ENCODE results near the gene ZNF283. TPM values are rescaled to one million over a fixed set of nuclear protein-coding genes. Genes with fewer than 3 reads are reported as not detected.
"Not testable (repeated sequence)": the region's sequence is repeated elsewhere in the genome, so short reads cannot be mapped to it uniquely, and the experiment has no call there.

Gene ZNF283
- total RNA-seq, 2 experiments from 2014 or later, result 5.2 to 8.1 TPM

DNA sequence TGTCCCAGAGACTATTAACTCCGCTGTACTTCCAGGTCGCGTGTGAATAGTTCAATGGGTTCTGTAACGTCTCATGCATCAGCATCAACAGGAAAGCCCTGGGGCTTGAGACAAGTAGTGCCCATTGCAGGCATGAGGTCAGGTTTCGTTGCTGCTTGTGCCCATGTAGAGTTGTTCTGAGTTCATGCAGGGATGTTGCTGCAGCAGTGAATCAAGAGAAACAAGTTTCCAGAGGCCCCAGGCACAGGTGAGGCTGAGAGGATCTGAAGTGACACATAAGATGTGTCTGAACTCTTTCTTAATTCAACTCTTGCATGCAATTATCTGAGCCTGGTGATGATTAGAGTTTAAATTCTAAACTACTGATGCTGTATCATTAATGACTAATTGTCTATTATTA, 8.6 kb upstream of the ZNF283 start:
- no peak overlapping the region for H3K4me3 Mint-ChIP-seq
- no peaks in the 10 kb centered on the region for H3K36me3 Mint-ChIP-seq
- H3K27ac Mint-ChIP-seq, result no peak overlapping the region
- H3K4me1 Mint-ChIP-seq (ENCODE audit: low read depth), result peaks cover 13% of the 10 kb centered on the region
- intact Hi-C loops (cut with micrococcal nuclease), result loop anchor here (10.0 kb wide), 1 partner anchor 384 kb away; no protein-coding TSS in a partner anchor
- H3K9me3 Mint-ChIP-seq, result no peaks in the 10 kb centered on the region
- DNase-seq, result no peak
- ChIA-PET POLR2A (interaction anchor here (1.4 kb wide), 1 partner anchor 293 kb away, joined by 3 read pairs; no protein-coding TSS in a partner anchor), CTCF (interaction anchor here (1.1 to 1.6 kb wide), 2 partner anchors 9 to 53 kb away, joined by 3 read pairs; no protein-coding TSS in a partner anchor)
- H3K27me3 Mint-ChIP-seq, result peaks cover 17% of the 10 kb centered on the region

DNA sequence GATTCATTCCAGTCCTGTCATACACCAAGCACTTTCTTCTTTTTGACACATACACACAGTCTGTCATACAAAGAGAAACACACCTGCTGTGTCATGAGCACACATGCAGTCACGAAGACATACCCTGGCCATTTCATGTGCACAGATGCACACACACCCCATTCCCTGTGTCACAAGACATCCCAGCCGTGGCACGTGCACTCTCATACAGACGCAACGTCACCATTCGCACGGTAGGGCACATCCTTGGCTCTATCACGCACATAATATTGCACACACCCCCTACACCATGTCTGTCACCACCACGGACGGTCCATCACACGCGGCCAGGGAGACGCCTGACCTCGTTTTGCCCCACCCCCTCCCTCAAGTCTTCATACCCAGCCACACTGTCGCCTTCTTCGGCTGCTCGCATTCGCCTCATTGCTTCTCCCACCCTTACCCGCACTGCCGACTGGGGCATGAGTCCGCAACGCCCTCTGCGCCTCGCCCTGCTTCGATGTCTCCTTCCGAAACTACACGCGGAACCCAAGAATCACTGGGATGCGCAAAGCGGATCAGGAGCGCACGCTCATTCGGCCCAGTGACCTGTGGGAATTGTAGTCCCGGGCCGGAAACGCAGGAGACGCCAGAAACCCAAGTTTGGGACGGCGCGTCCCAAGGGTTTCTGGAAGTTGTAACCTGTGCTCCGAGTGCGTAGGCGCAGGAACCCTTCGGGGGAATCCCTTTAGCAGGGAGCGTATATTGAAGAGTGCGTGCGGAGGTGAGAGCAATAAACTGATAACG, 6.8 kb upstream of the ZNF283 start:
- peak overlapping the region; percentile 31 for H3K27ac Mint-ChIP-seq
- intact Hi-C loops (cut with micrococcal nuclease), result no loop called here
- CTCF ChIA-PET, result interaction anchor here (0.8 to 1.4 kb wide), 2 partner anchors 11 kb away, joined by 4 to 7 read pairs; no protein-coding TSS in a partner anchor
- no peaks in the 10 kb centered on the region for H3K9me3 Mint-ChIP-seq
- H3K27me3 Mint-ChIP-seq, result peaks cover 17% of the 10 kb centered on the region
- H3K4me1 Mint-ChIP-seq (ENCODE audit: low read depth), result peaks cover 11% of the 10 kb centered on the region
- H3K36me3 Mint-ChIP-seq, result no peaks in the 10 kb centered on the region
- POLR2A ChIA-PET, result interaction anchor here (1.4 kb wide), 1 partner anchor 295 kb away, joined by 3 read pairs; no protein-coding TSS in a partner anchor
- peak overlapping the region; percentile 67 for H3K4me3 Mint-ChIP-seq
- DNase-seq, result peak; percentile 64

- H3K4me3 Mint-ChIP-seq, result peak overlapping the region; percentile 67
- CTCF ChIA-PET, result interaction anchor here (1.4 to 1.5 kb wide), 2 partner anchors 11 to 24 kb away, joined by 3 to 7 read pairs; no protein-coding TSS in a partner anchor
- intact Hi-C loops (cut with micrococcal nuclease), result no loop called here
- no peaks in the 10 kb centered on the region for H3K9me3 Mint-ChIP-seq
- H3K36me3 Mint-ChIP-seq, result no peaks in the 10 kb centered on the region
- H3K27ac Mint-ChIP-seq, result peak overlapping the region; percentile 31
- no peak for DNase-seq
- peaks cover 11% of the 10 kb centered on the region for H3K4me1 Mint-ChIP-seq (ENCODE audit: low read depth)
- POLR2A ChIA-PET, result no interaction called here
- H3K27me3 Mint-ChIP-seq, result peaks cover 17% of the 10 kb centered on the region
These were observed 6.3 kb upstream of the ZNF283 start for GRCh38 chr19:43820884-43821215.

DNA sequence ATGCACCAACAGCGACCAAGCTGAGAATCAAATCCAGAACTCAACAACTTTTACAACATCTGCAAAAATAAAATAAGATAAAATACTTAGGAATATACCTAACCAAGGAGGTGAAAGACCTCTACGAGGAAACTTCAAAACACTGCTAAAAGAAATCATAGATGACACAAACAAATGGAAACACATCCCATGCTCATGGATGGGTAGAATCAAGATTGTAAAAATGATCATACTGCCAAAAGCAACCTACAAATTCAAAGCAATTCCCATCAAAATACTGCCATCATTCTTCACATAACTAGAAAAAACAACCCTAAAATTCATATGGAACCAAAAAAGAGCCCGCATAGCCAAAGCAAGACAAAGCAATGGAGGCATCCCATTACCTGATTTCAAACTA, 3.3 kb upstream of the ZNF283 start:
- DNase-seq; H3K4me3 Mint-ChIP-seq; H3K9me3 Mint-ChIP-seq; H3K27ac Mint-ChIP-seq; CTCF ChIA-PET; intact Hi-C loops (cut with micrococcal nuclease); POLR2A ChIA-PET: not testable (repeated sequence)
- Mint-ChIP-seq H3K36me3 (peaks cover 12% of the 10 kb centered on the region), H3K27me3 (peaks cover 12% of the 10 kb centered on the region), H3K4me1 (ENCODE audit: low read depth) (peaks cover 28% of the 10 kb centered on the region)

DNA sequence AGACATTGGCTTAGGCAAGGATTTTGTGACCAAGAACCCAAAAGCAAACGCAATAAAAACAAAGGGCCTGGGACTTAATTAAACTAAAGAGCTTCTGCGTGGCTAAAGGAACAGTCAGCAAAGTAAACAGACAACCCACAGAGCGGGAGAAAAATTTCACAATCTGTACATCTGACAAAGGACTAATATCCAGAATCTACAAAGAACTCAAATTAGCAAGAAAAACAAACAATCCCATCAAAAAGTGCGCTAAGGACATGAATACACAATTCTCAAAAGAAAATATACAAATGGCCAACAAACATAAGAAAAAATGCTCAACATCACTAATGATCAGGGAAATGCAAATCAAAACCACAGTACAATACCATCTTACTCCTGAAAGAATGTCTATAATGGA, 2.5 kb upstream of the ZNF283 start:
- not testable (repeated sequence) for H3K9me3 Mint-ChIP-seq, H3K4me3 Mint-ChIP-seq
- H3K4me1 Mint-ChIP-seq (ENCODE audit: low read depth), result peaks cover 28% of the 10 kb centered on the region

GRCh38 chr19:43839139-43839538, 12.0 kb downstream of the ZNF283 start:
- no peak overlapping the region for H3K4me3 Mint-ChIP-seq
- H3K36me3 Mint-ChIP-seq, result peaks cover 87% of the 10 kb centered on the region
- intact Hi-C loops (cut with micrococcal nuclease), result no loop called here
- no peaks in the 10 kb centered on the region for H3K27me3 Mint-ChIP-seq
- DNase-seq, result no peak
- H3K4me1 Mint-ChIP-seq (ENCODE audit: low read depth), result no peaks in the 10 kb centered on the region
- peaks cover 63% of the 10 kb centered on the region for H3K9me3 Mint-ChIP-seq
- no peak overlapping the region for H3K27ac Mint-ChIP-seq
- CTCF ChIA-PET, result no interaction called here
- POLR2A ChIA-PET, result no interaction called here

More for the DNA sequence above, 2.5 kb upstream of the ZNF283 start:
- POLR2A ChIA-PET; intact Hi-C loops (cut with micrococcal nuclease); DNase-seq; H3K27ac Mint-ChIP-seq; CTCF ChIA-PET: not testable (repeated sequence)
- Mint-ChIP-seq H3K27me3 (peaks cover 12% of the 10 kb centered on the region), H3K36me3 (peaks cover 16% of the 10 kb centered on the region)

DNA sequence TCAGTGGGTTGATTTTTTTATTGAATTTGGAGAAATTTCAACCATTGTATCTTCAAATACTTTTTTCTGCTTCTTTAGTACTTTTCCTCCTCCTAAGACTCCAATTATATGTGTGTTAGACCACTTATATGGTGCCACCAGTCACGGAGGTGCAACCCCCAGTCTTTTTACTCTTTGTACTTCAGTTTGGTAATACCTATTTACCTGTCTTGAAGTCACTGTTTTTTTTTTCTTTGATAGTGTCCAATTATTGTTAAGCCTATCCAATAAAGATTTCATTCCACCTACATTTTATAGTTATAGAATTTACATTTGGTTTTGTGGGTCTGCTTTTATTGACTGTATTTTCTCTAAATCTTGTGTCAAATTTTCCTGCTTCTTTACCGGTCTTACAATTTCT, 14.9 kb downstream of the ZNF283 start:
- no peak for DNase-seq
- intact Hi-C loops (cut with micrococcal nuclease), result no loop called here
- H3K27me3 Mint-ChIP-seq, result no peaks in the 10 kb centered on the region
- peaks cover 81% of the 10 kb centered on the region for H3K36me3 Mint-ChIP-seq
- no peak overlapping the region for H3K27ac Mint-ChIP-seq
- H3K4me1 Mint-ChIP-seq (ENCODE audit: low read depth), result no peaks in the 10 kb centered on the region
- H3K4me3 Mint-ChIP-seq, result no peak overlapping the region
- peaks cover 67% of the 10 kb centered on the region for H3K9me3 Mint-ChIP-seq
- POLR2A ChIA-PET, result no interaction called here
- CTCF ChIA-PET, result no interaction called here

DNA sequence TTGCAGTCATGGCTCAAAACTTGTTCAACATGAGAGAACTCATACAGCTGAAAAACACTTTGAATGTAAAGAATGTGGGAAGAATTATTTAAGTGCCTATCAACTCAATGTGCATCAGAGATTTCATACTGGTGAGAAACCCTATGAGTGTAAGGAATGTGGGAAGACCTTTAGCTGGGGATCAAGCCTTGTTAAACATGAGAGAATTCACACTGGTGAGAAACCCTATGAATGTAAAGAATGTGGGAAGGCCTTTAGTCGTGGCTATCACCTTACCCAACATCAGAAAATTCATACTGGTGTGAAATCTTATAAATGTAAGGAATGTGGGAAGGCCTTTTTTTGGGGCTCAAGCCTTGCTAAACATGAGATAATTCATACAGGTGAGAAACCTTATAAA, 20.1 kb downstream of the ZNF283 start:
- no peaks in the 10 kb centered on the region for H3K27me3 Mint-ChIP-seq
- H3K9me3 Mint-ChIP-seq, result peaks cover 71% of the 10 kb centered on the region
- ChIA-PET CTCF (interaction anchor here (0.6 kb wide), 1 partner anchor 605 kb away, joined by 3 read pairs; no protein-coding TSS in a partner anchor), POLR2A (no interaction called here)
- no peak overlapping the region for H3K4me3 Mint-ChIP-seq
- peaks cover 54% of the 10 kb centered on the region for H3K36me3 Mint-ChIP-seq
- no peaks in the 10 kb centered on the region for H3K4me1 Mint-ChIP-seq (ENCODE audit: low read depth)
- DNase-seq, result no peak
- no peak overlapping the region for H3K27ac Mint-ChIP-seq
- intact Hi-C loops (cut with micrococcal nuclease), result no loop called here

DNA sequence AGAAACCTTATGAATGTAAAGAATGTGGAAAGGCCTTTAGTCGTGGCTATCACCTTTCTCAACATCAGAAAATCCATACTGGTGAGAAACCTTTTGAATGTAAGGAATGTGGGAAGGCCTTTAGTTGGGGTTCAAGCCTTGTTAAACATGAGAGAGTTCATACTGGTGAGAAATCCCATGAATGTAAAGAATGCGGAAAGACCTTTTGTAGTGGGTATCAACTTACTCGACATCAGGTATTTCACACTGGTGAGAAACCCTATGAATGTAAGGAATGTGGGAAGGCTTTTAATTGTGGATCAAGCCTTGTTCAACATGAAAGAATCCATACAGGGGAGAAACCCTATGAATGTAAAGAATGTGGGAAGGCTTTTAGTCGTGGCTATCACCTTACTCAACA, 20.8 kb downstream of the ZNF283 start:
- no peaks in the 10 kb centered on the region for H3K4me1 Mint-ChIP-seq (ENCODE audit: low read depth)
- H3K27ac Mint-ChIP-seq, result no peak overlapping the region
- H3K4me3 Mint-ChIP-seq, result no peak overlapping the region
- H3K9me3 Mint-ChIP-seq, result peaks cover 74% of the 10 kb centered on the region
- peaks cover 53% of the 10 kb centered on the region for H3K36me3 Mint-ChIP-seq
- intact Hi-C loops (cut with micrococcal nuclease), result no loop called here
- ChIA-PET CTCF (no interaction called here), POLR2A (no interaction called here)
- DNase-seq, result no peak
- H3K27me3 Mint-ChIP-seq, result no peaks in the 10 kb centered on the region

GRCh38 chr19:43848821-43849220, 21.7 kb downstream of the ZNF283 start:
- Mint-ChIP-seq H3K27ac (no peak overlapping the region), H3K4me3 (no peak overlapping the region), H3K36me3 (peaks cover 47% of the 10 kb centered on the region), H3K9me3 (peaks cover 77% of the 10 kb centered on the region), H3K27me3 (no peaks in the 10 kb centered on the region), H3K4me1 (ENCODE audit: low read depth) (no peaks in the 10 kb centered on the region)
- intact Hi-C loops (cut with micrococcal nuclease), result no loop called here
- CTCF ChIA-PET, result no interaction called here
- POLR2A ChIA-PET, result no interaction called here
- no peak for DNase-seq

GRCh38 chr19:43858174-43858573, 31.1 kb downstream of the ZNF283 start:
- H3K36me3 Mint-ChIP-seq, result peaks cover 17% of the 10 kb centered on the region
- CTCF ChIA-PET, result no interaction called here

GRCh38 chr19:43866923-43867322, 39.8 kb downstream of the ZNF283 start:
- H3K27me3 Mint-ChIP-seq; H3K4me1 Mint-ChIP-seq (ENCODE audit: low read depth); POLR2A ChIA-PET; H3K27ac Mint-ChIP-seq; intact Hi-C loops (cut with micrococcal nuclease); H3K4me3 Mint-ChIP-seq; DNase-seq: not testable (repeated sequence)
- peaks cover 48% of the 10 kb centered on the region for H3K9me3 Mint-ChIP-seq
- H3K36me3 Mint-ChIP-seq, result peaks cover 12% of the 10 kb centered on the region
- CTCF ChIA-PET, result interaction anchor here (0.6 kb wide), 1 partner anchor 56 kb away, joined by 4 read pairs; no protein-coding TSS in a partner anchor

More at GRCh38 chr19:43858174-43858573, 31.1 kb downstream of the ZNF283 start:
- no peaks in the 10 kb centered on the region for H3K4me1 Mint-ChIP-seq (ENCODE audit: low read depth)
- no peaks in the 10 kb centered on the region for H3K27me3 Mint-ChIP-seq
- POLR2A ChIA-PET, result no interaction called here
- H3K9me3 Mint-ChIP-seq, result peaks cover 72% of the 10 kb centered on the region
- H3K4me3 Mint-ChIP-seq, result no peak overlapping the region
- intact Hi-C loops (cut with micrococcal nuclease), result no loop called here
- no peak overlapping the region for H3K27ac Mint-ChIP-seq
- no peak for DNase-seq

Data from activated CD4-positive, alpha-beta memory T cell treated with anti-CD3 and anti-CD28 coated beads for 36 hours (primary cell).